ENCODE data around the gene MUC2. TPM values are rescaled to one million over a fixed set of nuclear protein-coding genes. Genes with fewer than 3 reads are reported as not detected.

Gene MUC2
- total RNA-seq, 6 experiments from 2014 or later, result 0.04 TPM; not detected in 5

- ATAC-seq (no peak), DNase-seq (peak in 2 of 3 donors; percentile 16 to 31)
- H3K4me1 ChIP-seq, result no peaks in the 10 kb centered on the region
- no peaks in the 10 kb centered on the region for H3K27me3 ChIP-seq
- H3K9me3 ChIP-seq, result no peaks in the 10 kb centered on the region
- WGBS (ENCODE audit: insufficient coverage, low coverage, low lambda C conversion rate, missing lambda C conversion rate), result 36% methylated on average over 6 of the region's 25 CpGs
- H3K4me3 ChIP-seq, result no peak overlapping the region
- TF ChIP-seq POLR2A (IDR thresholded peaks at IDR 0.05) (no peak), CTCF (IDR thresholded peaks at IDR 0.05) (no peak)
- H3K36me3 ChIP-seq, result no peaks in the 10 kb centered on the region
- H3K27ac ChIP-seq, result no peak overlapping the region
- intact Hi-C loops (cut with DNase I), result loop anchor here (5.0 to 10.0 kb wide), 3 partner anchors 158 to 205 kb away; no protein-coding TSS in a partner anchor
Observed at GRCh38 chr11:1052133-1053011, 22.3 kb upstream of the MUC2 start.

- no peak for TF ChIP-seq POLR2A (IDR thresholded peaks at IDR 0.05)
- TF ChIP-seq CTCF (IDR thresholded peaks at IDR 0.05), result no peak
- H3K9me3 ChIP-seq, result no peaks in the 10 kb centered on the region
- no peak overlapping the region for H3K4me3 ChIP-seq
- H3K27ac ChIP-seq, result no peak overlapping the region
- intact Hi-C loops (cut with DNase I), result loop anchor here (5.0 to 10.0 kb wide), 3 partner anchors 159 to 206 kb away; no protein-coding TSS in a partner anchor
- H3K27me3 ChIP-seq, result no peaks in the 10 kb centered on the region
- no peaks in the 10 kb centered on the region for H3K4me1 ChIP-seq
- ATAC-seq (no peak), DNase-seq (peak in 2 of 3 donors; percentile 14 to 48)
- no peaks in the 10 kb centered on the region for H3K36me3 ChIP-seq
- WGBS (ENCODE audit: insufficient coverage, low coverage, low lambda C conversion rate, missing lambda C conversion rate), result no CpG with 5 or more reads among the region's 25 CpGs
Observed at GRCh38 chr11:1053121-1053901, 21.4 kb upstream of the MUC2 start.

- H3K27ac ChIP-seq, result no peak overlapping the region
- no peaks in the 10 kb centered on the region for H3K36me3 ChIP-seq
- H3K4me3 ChIP-seq, result no peak overlapping the region
- 55% methylated on average over 9 of the region's 25 CpGs for WGBS (ENCODE audit: insufficient coverage, low coverage, low lambda C conversion rate, missing lambda C conversion rate)
- ATAC-seq (no peak), DNase-seq (peak in 1 of 3 donors; percentile 11)
- TF ChIP-seq CTCF (IDR thresholded peaks at IDR 0.05) (no peak), POLR2A (IDR thresholded peaks at IDR 0.05) (no peak)
- intact Hi-C loops (cut with DNase I), result loop anchor here (5.0 to 10.0 kb wide), 3 partner anchors 160 to 207 kb away; no protein-coding TSS in a partner anchor
- no peaks in the 10 kb centered on the region for H3K27me3 ChIP-seq
- H3K9me3 ChIP-seq, result no peaks in the 10 kb centered on the region
- no peaks in the 10 kb centered on the region for H3K4me1 ChIP-seq
Observed at GRCh38 chr11:1054143-1055108, 20.2 kb upstream of the MUC2 start.
